GM21367 (cell line): ENCODE measurements around the gene EREG.
"Not testable (repeated sequence)": the region's sequence is repeated elsewhere in the genome, so short reads cannot be mapped to it uniquely, and the experiment has no call there.

Source experiments
- ATAC-seq: cut with Tn5 transposase; IDR thresholded peaks from one replicate; pipeline ENCODE4 v1.9.1; 2021; ENCODE audit not compliant: unreplicated experiment

Gene EREG

GRCh38 chr4:74340421-74340820 lies 24.5 kb upstream of the EREG start:
- ATAC-seq = not testable (repeated sequence)

DNA sequence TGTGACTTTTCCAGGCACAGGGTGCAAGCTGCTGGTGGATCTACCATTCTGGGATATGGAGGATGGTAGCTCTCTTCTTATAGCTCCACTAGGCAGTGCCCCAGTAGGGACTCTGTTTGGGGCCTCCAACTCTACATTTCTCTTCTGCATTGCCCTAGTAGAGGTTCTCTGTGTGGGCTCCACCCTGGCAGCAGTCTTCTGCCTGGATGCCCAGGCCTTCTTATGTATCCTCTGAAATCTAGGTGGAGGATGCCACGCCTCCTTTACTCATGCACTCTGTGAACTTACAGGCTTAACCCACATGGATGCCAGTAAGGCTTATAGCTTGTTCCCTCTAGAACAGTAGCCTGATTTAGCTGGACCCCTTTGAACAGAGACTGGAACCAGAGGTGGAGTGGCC lies 20.9 kb upstream of the EREG start:
- no peak for ATAC-seq

GRCh38 chr4:74353858-74354257 lies 11.1 kb upstream of the EREG start:
- no peak for ATAC-seq

- ATAC-seq = no peak
Measured at GRCh38 chr4:74357965-74358364, 7.0 kb upstream of the EREG start.

DNA sequence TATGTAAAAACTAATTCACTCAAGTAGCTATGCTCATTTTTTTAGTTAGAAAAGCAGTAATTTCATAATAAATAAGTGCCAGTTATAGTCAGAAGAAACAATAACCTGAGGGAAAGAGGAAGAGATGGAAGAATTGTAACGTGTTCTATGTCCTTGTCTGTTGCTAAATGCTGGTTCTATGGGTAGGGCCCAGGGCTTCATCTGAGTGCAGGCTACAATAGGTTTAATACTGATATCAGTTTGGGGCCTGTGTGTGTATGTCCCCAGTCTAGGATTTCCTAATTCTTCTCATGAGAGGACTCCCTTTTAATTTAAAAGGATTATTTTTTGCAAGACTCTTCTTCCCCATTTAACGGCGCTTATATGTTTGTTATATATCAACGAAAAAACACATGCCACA lies 3.3 kb upstream of the EREG start:
- no peak for ATAC-seq

DNA sequence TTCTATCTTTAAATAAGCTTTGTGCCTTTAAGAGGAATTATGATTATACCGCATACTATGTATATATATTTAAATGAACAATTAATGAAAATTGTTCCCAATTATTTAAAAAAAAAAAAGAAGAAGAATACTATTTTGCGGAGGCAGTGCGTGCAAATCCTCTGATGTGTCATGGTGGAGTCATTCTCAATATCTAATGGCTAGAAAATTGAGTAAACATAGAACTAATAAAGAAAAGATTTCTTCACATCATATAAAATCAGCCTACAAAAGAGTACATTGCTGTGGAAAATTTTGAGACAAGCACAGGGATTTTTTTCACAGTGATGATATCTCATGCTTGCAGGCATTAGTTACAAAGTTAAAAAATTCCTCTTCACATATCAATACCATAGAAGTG lies 2.6 kb upstream of the EREG start:
- no peak for ATAC-seq

DNA sequence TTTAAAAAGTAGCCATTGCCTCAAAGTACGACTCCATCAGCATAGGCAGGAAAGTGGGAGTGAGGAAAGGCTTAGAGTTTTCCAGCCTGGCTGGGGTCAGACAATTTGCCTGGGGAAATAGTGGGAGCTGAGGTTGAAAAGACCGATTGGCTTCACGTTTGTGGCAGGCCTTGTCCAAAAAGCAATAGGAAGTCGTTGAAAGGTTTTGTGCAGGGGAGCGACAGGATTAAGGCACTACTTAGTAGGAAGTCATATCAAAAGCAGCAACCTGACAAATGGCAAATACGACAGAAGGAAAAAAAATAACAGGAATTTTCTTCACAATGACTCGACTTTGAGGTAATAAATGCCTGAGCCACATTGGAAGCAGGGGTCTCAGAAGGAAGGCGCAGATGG lies 691 bp upstream of the EREG start:
- ATAC-seq = no peak

DNA sequence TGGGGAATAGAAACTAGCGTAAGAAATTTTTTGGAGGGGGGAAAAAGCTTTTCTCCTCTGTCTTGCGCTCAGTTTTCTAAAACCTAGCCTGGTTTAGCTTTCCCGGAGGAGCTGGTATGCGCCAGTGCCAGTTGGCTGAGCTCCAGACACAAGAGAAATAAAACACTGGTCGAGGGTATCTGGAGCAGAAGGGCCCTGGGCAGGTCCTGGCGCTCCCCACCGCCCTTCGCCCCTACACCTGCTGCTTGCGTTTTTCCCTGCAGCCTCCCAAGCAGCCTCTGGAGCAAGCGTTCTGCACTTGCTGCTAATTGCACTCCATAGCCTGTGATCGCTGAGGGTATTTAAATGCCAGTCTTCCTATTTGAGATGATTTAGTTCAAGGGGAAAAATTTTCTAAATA lies 816 bp downstream of the EREG start:
- ATAC-seq = no peak

- peak; percentile 36 for ATAC-seq
Measured at GRCh38 chr4:74366367-74366911, 1.5 kb downstream of the EREG start.

DNA sequence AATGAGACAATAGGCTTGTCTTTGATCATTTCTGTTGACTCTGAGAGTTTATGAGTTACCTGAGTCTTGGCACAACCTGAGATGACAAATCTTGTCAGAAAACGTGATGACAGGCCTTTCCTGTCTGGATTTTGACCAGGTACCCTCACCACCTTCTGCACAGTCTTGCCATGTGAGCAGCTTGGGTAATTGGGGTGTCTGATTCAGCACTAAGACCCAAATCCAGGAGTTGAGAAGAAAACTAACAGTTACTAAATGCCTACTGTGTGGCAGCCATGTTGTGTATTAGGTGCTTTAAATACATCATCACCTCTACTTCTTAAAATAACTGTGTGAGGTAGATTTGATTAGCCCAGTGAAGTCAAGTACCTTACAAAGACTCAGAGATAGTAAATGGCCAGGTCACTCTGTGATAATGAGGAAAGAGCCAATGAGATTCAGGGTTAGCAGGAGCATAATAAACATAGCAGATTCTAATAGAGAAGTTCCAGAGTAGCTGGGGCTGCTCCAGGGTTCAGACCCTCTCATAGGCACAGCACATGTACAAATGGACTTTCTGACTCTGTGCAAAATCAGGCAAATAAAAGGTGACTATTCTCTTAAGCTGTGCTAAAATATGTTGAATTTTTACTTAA lies 2.8 kb downstream of the EREG start:
- no peak for ATAC-seq

GRCh38 chr4:74368596-74368995 lies 3.7 kb downstream of the EREG start:
- ATAC-seq = no peak

DNA sequence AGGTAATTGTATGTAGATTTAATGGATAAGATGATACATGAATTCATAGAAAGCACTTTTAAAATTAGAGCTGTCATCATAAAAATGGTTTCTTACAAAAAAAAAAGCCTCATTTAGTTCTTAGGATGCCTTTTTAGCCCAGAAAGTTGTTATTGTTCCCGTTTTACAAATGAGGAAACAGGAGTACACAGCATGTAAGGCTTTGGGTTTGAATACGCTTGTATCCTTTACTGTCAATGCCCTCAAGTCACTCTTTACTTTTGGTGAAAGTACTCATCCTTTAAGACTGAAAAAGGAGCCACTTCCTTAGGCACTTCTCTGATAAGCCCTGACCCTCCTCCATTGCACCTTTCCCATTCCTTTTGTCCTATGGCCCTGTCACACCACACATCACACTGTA lies 4.9 kb downstream of the EREG start:
- ATAC-seq = no peak

DNA sequence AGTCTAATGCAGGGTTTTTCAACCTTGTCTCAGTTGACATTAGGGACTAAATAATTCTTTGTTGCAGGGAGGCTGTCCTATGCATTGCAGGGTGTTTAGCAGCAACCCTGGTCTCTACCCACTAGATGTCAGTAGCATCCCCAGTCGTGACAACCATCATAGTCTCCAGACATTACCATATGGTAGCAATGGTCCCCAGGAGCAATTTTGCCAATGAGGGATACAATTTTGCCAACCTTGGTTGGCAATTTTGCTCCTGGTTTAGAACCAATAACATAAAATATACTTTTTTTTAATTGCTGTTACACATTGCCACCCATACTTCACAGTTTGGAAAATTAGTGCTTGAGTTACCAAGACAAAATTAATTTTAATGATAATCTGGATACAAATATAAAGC lies 6.0 kb downstream of the EREG start:
- ATAC-seq = peak; percentile 78

- ATAC-seq = no peak
Measured at GRCh38 chr4:74374128-74374527, 9.2 kb downstream of the EREG start.

DNA sequence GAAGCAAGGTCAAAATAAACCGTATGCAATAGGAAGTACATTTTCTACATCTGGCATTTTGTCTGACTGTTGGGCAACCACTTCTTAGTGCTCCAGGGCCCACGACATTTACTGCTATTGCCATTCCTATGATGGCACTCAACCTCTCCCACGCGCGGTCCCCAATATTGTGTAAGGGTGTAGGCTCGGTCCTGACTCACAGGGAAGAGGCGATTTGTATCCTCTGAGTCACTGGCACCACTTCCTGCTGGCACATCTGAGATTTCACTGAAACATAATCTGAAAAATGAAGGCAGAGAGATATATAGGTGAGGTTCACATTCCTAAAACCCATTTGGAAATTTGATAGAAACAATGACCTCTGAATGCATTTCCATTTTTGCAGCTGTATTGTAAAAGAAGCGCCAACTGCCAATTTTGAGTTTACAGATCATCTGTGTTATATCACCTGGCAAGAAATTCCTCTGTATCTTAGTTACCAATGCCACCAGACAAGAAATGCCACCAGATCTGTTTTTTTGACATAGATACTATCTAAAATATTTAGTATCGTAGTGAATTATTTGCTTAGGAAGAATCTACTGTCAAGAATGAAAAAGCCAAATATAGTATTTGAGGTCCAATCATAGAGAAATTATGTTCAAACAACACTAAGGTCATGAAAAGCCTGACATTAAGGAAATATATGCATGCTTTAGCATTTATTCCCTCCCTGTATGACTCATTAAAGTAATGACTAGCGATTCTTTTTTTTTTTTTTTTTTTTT lies 9.8 kb downstream of the EREG start:
- ATAC-seq = no peak

- no peak for ATAC-seq
Measured at GRCh38 chr4:74375824-74376426, 11.0 kb downstream of the EREG start.

GRCh38 chr4:74376888-74377483 lies 12.0 kb downstream of the EREG start:
- peak; percentile 64 for ATAC-seq

DNA sequence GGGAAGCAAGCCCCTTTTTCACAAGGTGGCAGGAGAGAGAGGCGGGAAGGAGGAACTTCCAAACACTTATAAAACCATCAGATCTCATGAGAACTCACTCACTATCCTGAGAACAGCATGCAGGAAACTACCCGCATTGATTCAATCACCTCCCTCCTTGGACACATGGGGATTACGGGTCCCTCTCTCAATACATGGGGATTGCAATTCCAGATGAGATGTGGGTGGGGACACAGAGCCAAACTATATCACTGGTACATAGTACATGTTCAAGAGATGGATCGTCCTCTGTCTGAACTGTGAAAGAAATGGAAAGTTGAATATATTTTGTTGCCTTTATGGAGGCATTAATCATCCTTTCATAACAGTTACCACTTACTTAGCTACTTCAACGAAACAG lies 12.8 kb downstream of the EREG start:
- no peak for ATAC-seq

- no peak for ATAC-seq
Measured at GRCh38 chr4:74378573-74378972, 13.6 kb downstream of the EREG start.

GRCh38 chr4:74379912-74380311 lies 15.0 kb downstream of the EREG start:
- no peak for ATAC-seq

DNA sequence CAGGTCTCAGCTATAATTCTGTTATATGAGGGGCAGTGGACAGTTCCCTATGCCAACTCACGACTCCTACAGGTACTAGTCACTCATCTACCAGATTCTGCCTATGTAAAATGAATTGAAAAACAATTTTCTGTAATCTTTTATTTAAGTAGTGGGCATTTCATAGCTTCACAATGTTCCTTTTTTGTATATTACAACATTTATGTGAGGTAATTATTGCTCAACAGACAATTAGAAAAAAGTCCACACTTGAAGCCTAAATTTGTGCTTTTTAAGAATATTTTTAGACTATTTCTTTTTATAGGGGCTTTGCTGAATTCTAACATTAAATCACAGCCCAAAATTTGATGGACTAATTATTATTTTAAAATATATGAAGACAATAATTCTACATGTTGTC lies 20.4 kb downstream of the EREG start:
- no peak for ATAC-seq

DNA sequence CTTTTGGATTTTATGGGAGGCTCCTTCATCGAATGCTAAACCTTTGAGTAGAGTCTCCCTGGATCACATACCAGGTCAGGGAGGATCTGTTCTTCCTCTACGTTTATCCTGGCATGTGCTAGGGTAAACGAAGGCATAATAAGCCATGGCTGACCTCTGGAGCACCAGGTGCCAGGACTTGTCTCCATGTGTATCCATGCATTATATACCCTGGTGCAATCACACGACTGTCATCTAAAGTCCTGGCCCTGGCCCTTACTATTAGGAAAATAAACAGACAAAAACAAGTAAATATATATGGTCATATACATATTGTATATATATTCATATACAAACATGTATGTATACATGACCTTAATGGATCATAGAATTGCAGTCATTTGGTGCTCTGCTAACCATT lies 21.2 kb downstream of the EREG start:
- no peak for ATAC-seq
